ENCODE data around the gene HNRNPDL.
"Not testable (repeated sequence)": the region's sequence is repeated elsewhere in the genome, so short reads cannot be mapped to it uniquely, and the experiment has no call there.

The HNRNPDL gene

GRCh38 chr4:82419451-82419850 lies 10.8 kb downstream of the HNRNPDL start:
- Histone ChIP-seq H3K36me3 (ENCODE audit: control insufficient read depth, insufficient read depth, low read length) (peaks cover 16% of the 10 kb centered on the region), H3K27me3 (ENCODE audit: control insufficient read depth, insufficient read depth, low read length) (no peaks in the 10 kb centered on the region), H3K27ac (ENCODE audit: low read depth, low read length) (no peak overlapping the region), H3K4me1 (ENCODE audit: control insufficient read depth, insufficient read depth, low read length) (no peaks in the 10 kb centered on the region), H3K9ac (ENCODE audit: low read length) (no peak overlapping the region), H3K4me3 (ENCODE audit: low read depth, low read length) (no peak overlapping the region), H3K9me3 (ENCODE audit: control insufficient read depth, insufficient read depth, low read depth, low read length) (0 out of 2 replicates have a peak, but pooled peaks cover 5% of the 10 kb centered on the region)

- H3K9ac ChIP-seq (ENCODE audit: low read length) = no peak overlapping the region
- no peak overlapping the region for H3K4me3 ChIP-seq (ENCODE audit: low read depth, low read length)
- 0 out of 2 replicates have a peak, but pooled peaks cover 5% of the 10 kb centered on the region for H3K9me3 ChIP-seq (ENCODE audit: control insufficient read depth, insufficient read depth, low read depth, low read length)
- H3K27ac ChIP-seq (ENCODE audit: low read depth, low read length) = no peak overlapping the region
- no peaks in the 10 kb centered on the region for H3K4me1 ChIP-seq (ENCODE audit: control insufficient read depth, insufficient read depth, low read length)
- no peaks in the 10 kb centered on the region for H3K27me3 ChIP-seq (ENCODE audit: control insufficient read depth, insufficient read depth, low read length)
- no peaks in the 10 kb centered on the region for H3K36me3 ChIP-seq (ENCODE audit: control insufficient read depth, insufficient read depth, low read length)
These were observed 14.3 kb downstream of the HNRNPDL start for GRCh38 chr4:82415922-82416365.

- H3K9ac ChIP-seq (ENCODE audit: low read length); H3K4me1 ChIP-seq (ENCODE audit: control insufficient read depth, insufficient read depth, low read length); H3K36me3 ChIP-seq (ENCODE audit: control insufficient read depth, insufficient read depth, low read length); H3K27me3 ChIP-seq (ENCODE audit: control insufficient read depth, insufficient read depth, low read length); H3K27ac ChIP-seq (ENCODE audit: low read depth, low read length); H3K9me3 ChIP-seq (ENCODE audit: control insufficient read depth, insufficient read depth, low read depth, low read length); H3K4me3 ChIP-seq (ENCODE audit: low read depth, low read length): not testable (repeated sequence)
These were observed 15.2 kb downstream of the HNRNPDL start for GRCh38 chr4:82415061-82415460.

GRCh38 chr4:82403725-82404124 lies 26.5 kb downstream of the HNRNPDL start:
- no peaks in the 10 kb centered on the region for H3K9me3 ChIP-seq (ENCODE audit: control insufficient read depth, insufficient read depth, low read depth, low read length)
- no peaks in the 10 kb centered on the region for H3K27me3 ChIP-seq (ENCODE audit: control insufficient read depth, insufficient read depth, low read length)
- no peak overlapping the region for H3K27ac ChIP-seq (ENCODE audit: low read depth, low read length)
- no peak overlapping the region for H3K4me3 ChIP-seq (ENCODE audit: low read depth, low read length)
- H3K36me3 ChIP-seq (ENCODE audit: control insufficient read depth, insufficient read depth, low read length) = no peaks in the 10 kb centered on the region
- no peak overlapping the region for H3K9ac ChIP-seq (ENCODE audit: low read length)
- no peaks in the 10 kb centered on the region for H3K4me1 ChIP-seq (ENCODE audit: control insufficient read depth, insufficient read depth, low read length)

- no peak overlapping the region for H3K9ac ChIP-seq (ENCODE audit: low read length)
- no peaks in the 10 kb centered on the region for H3K27me3 ChIP-seq (ENCODE audit: control insufficient read depth, insufficient read depth, low read length)
- H3K27ac ChIP-seq (ENCODE audit: low read depth, low read length) = no peak overlapping the region
- H3K9me3 ChIP-seq (ENCODE audit: control insufficient read depth, insufficient read depth, low read depth, low read length) = no peaks in the 10 kb centered on the region
- no peak overlapping the region for H3K4me3 ChIP-seq (ENCODE audit: low read depth, low read length)
- no peaks in the 10 kb centered on the region for H3K4me1 ChIP-seq (ENCODE audit: control insufficient read depth, insufficient read depth, low read length)
- no peaks in the 10 kb centered on the region for H3K36me3 ChIP-seq (ENCODE audit: control insufficient read depth, insufficient read depth, low read length)
These were observed 28.0 kb downstream of the HNRNPDL start for GRCh38 chr4:82402196-82402775.

- Histone ChIP-seq H3K9ac (ENCODE audit: low read length) (no peak overlapping the region), H3K4me1 (ENCODE audit: control insufficient read depth, insufficient read depth, low read length) (no peaks in the 10 kb centered on the region), H3K4me3 (ENCODE audit: low read depth, low read length) (no peak overlapping the region), H3K27ac (ENCODE audit: low read depth, low read length) (no peak overlapping the region), H3K27me3 (ENCODE audit: control insufficient read depth, insufficient read depth, low read length) (no peaks in the 10 kb centered on the region), H3K9me3 (ENCODE audit: control insufficient read depth, insufficient read depth, low read depth, low read length) (no peaks in the 10 kb centered on the region), H3K36me3 (ENCODE audit: control insufficient read depth, insufficient read depth, low read length) (no peaks in the 10 kb centered on the region)
These were observed 28.7 kb downstream of the HNRNPDL start for GRCh38 chr4:82401600-82401999.

GRCh38 chr4:82398263-82398662 lies 32.0 kb downstream of the HNRNPDL start:
- no peaks in the 10 kb centered on the region for H3K27me3 ChIP-seq (ENCODE audit: control insufficient read depth, insufficient read depth, low read length)
- no peak overlapping the region for H3K9ac ChIP-seq (ENCODE audit: low read length)
- H3K4me3 ChIP-seq (ENCODE audit: low read depth, low read length) = no peak overlapping the region
- H3K36me3 ChIP-seq (ENCODE audit: control insufficient read depth, insufficient read depth, low read length) = no peaks in the 10 kb centered on the region
- no peaks in the 10 kb centered on the region for H3K4me1 ChIP-seq (ENCODE audit: control insufficient read depth, insufficient read depth, low read length)
- H3K27ac ChIP-seq (ENCODE audit: low read depth, low read length) = no peak overlapping the region
- no peaks in the 10 kb centered on the region for H3K9me3 ChIP-seq (ENCODE audit: control insufficient read depth, insufficient read depth, low read depth, low read length)

- Histone ChIP-seq H3K36me3 (ENCODE audit: control insufficient read depth, insufficient read depth, low read length) (no peaks in the 10 kb centered on the region), H3K9ac (ENCODE audit: low read length) (no peak overlapping the region), H3K27ac (ENCODE audit: low read depth, low read length) (no peak overlapping the region), H3K4me3 (ENCODE audit: low read depth, low read length) (no peak overlapping the region), H3K27me3 (ENCODE audit: control insufficient read depth, insufficient read depth, low read length) (no peaks in the 10 kb centered on the region), H3K9me3 (ENCODE audit: control insufficient read depth, insufficient read depth, low read depth, low read length) (no peaks in the 10 kb centered on the region), H3K4me1 (ENCODE audit: control insufficient read depth, insufficient read depth, low read length) (no peaks in the 10 kb centered on the region)
These were observed 32.7 kb downstream of the HNRNPDL start for GRCh38 chr4:82397527-82397926.

- Histone ChIP-seq H3K27ac (ENCODE audit: low read depth, low read length) (no peak overlapping the region), H3K36me3 (ENCODE audit: control insufficient read depth, insufficient read depth, low read length) (no peaks in the 10 kb centered on the region), H3K9me3 (ENCODE audit: control insufficient read depth, insufficient read depth, low read depth, low read length) (no peaks in the 10 kb centered on the region), H3K4me3 (ENCODE audit: low read depth, low read length) (no peak overlapping the region), H3K9ac (ENCODE audit: low read length) (no peak overlapping the region), H3K4me1 (ENCODE audit: control insufficient read depth, insufficient read depth, low read length) (no peaks in the 10 kb centered on the region), H3K27me3 (ENCODE audit: control insufficient read depth, insufficient read depth, low read length) (no peaks in the 10 kb centered on the region)
These were observed 35.4 kb downstream of the HNRNPDL start for GRCh38 chr4:82394896-82395295.

- H3K27ac ChIP-seq (ENCODE audit: low read depth, low read length); H3K27me3 ChIP-seq (ENCODE audit: control insufficient read depth, insufficient read depth, low read length); H3K4me1 ChIP-seq (ENCODE audit: control insufficient read depth, insufficient read depth, low read length); H3K36me3 ChIP-seq (ENCODE audit: control insufficient read depth, insufficient read depth, low read length); H3K9ac ChIP-seq (ENCODE audit: low read length); H3K4me3 ChIP-seq (ENCODE audit: low read depth, low read length): not testable (repeated sequence)
- peaks cover 15% of the 10 kb centered on the region for H3K9me3 ChIP-seq (ENCODE audit: control insufficient read depth, insufficient read depth, low read depth, low read length)
These were observed 40.2 kb downstream of the HNRNPDL start for GRCh38 chr4:82390061-82390460.

GRCh38 chr4:82388405-82388804 lies 41.9 kb downstream of the HNRNPDL start:
- Histone ChIP-seq H3K4me1 (ENCODE audit: control insufficient read depth, insufficient read depth, low read length) (no peaks in the 10 kb centered on the region), H3K9ac (ENCODE audit: low read length) (no peak overlapping the region), H3K27ac (ENCODE audit: low read depth, low read length) (no peak overlapping the region), H3K36me3 (ENCODE audit: control insufficient read depth, insufficient read depth, low read length) (no peaks in the 10 kb centered on the region), H3K9me3 (ENCODE audit: control insufficient read depth, insufficient read depth, low read depth, low read length) (peaks cover 19% of the 10 kb centered on the region), H3K4me3 (ENCODE audit: low read depth, low read length) (no peak overlapping the region), H3K27me3 (ENCODE audit: control insufficient read depth, insufficient read depth, low read length) (no peaks in the 10 kb centered on the region)

GRCh38 chr4:82386312-82386711 lies 44.0 kb downstream of the HNRNPDL start:
- not testable (repeated sequence) for H3K9ac ChIP-seq (ENCODE audit: low read length); H3K27ac ChIP-seq (ENCODE audit: low read depth, low read length); H3K36me3 ChIP-seq (ENCODE audit: control insufficient read depth, insufficient read depth, low read length); H3K27me3 ChIP-seq (ENCODE audit: control insufficient read depth, insufficient read depth, low read length); H3K4me1 ChIP-seq (ENCODE audit: control insufficient read depth, insufficient read depth, low read length); H3K4me3 ChIP-seq (ENCODE audit: low read depth, low read length)
- peaks cover 19% of the 10 kb centered on the region for H3K9me3 ChIP-seq (ENCODE audit: control insufficient read depth, insufficient read depth, low read depth, low read length)

All from HUES6 (cell line).